K562 (cell line): ENCODE results near the gene PHPT1. TPM values are rescaled to one million over a fixed set of nuclear protein-coding genes. Genes with fewer than 3 reads are reported as not detected.
A peak's percentile ranks its signal among the peaks of the same experiment; 100 is the strongest.

Experiments
- ATAC-seq: fragments of 200-7000 bp; cut with Tn5 transposase; 3 replicates; pipeline ENCODE4 v1.9.1; 2020; ENCODE audit warnings: moderate library complexity
- BruUV-seq: library from RNA; stranded (reverse); fragments of 400-500 nt; replicated peaks from 2 replicates; lab custom pipeline; 2021; lab: Mats Ljungman, UMichigan
- CTCF ChIA-PET: fragments of 300-600 bp; formaldehyde crosslinking; extraction: SDS; loops from one replicate; lab custom pipeline; 2021; ENCODE audit warnings: low intra/inter-chr PET ratio; lab: Yijun Ruan, JAX
- POLR2A ChIA-PET: fragments of 300-600, 350-650 bp; sonication (Branson Sonifier 250); formaldehyde crosslinking; extraction: SDS; loops from one replicate; lab custom pipeline; 2021; ENCODE audit warnings: antibody characterized with exemption, inconsistent platforms; lab: Yijun Ruan, JAX
- DNase-seq, 4 experiments: peaks; one replicate each; pipeline versions ENCODE4 v3.0.0 to v3.0.0-alpha.2; 2011 to 2018; ENCODE audit warnings: low spot score in 3 of 4, mixed read lengths in 3 of 4; ENCODE audit errors: extremely low read depth in 1 of 4
- FAIRE-seq: peaks from 2 replicates; lab custom pipeline; 2011; peaks lifted over from hg19 to GRCh38; lab: Jason Lieb, UNC
- H2AFZ ChIP-seq: 2 replicates; pipeline ENCODE4 v1.6.0; 2011; ENCODE audit warnings: low read depth, low read length, control low read depth, inconsistent platforms
- H3K27ac ChIP-seq: fragments of 200-600 bp; 3 replicates; pipeline ENCODE4 v1.8.0; 2011; ENCODE audit warnings: low read depth, mild to moderate bottlenecking, control low read depth, inconsistent platforms, low read length, moderate library complexity, mixed read lengths; ENCODE audit errors: extremely low read depth
- H3K27me3 ChIP-seq, 2 experiments: fragments of 300-600 bp in 1 of 2; 2 replicates in 1 of 2; 3 replicates in 1 of 2; pipeline versions ENCODE4 v1.6.0 to v1.8.0; 2011; ENCODE audit warnings: inconsistent platforms in 2 of 2, low read length in 2 of 2, mild to moderate bottlenecking in 1 of 2, mixed read lengths in 1 of 2, moderate library complexity in 1 of 2; ENCODE audit not compliant: control insufficient read depth in 2 of 2, insufficient read depth in 2 of 2
- H3K36me3 ChIP-seq: fragments of 300-600 bp; 3 replicates; pipeline ENCODE4 v1.8.0; 2011; ENCODE audit warnings: mild to moderate bottlenecking, low read length, inconsistent platforms; ENCODE audit not compliant: control insufficient read depth, insufficient read depth
- H3K4me1 ChIP-seq, 2 experiments: fragments of 200-600 bp in 1 of 2; replicated peaks in 1 of 2; 2 replicates in 1 of 2; 3 replicates in 1 of 2; pipeline versions ENCODE4 v1.5.1 to v1.8.0; 2011; ENCODE audit warnings: inconsistent platforms in 2 of 2, low read length in 2 of 2, mild to moderate bottlenecking in 1 of 2, mixed read lengths in 1 of 2, moderate library complexity in 1 of 2; ENCODE audit not compliant: control insufficient read depth in 2 of 2, insufficient read depth in 2 of 2
- H3K4me2 ChIP-seq: 2 replicates; pipeline ENCODE4 v1.6.1; 2011; ENCODE audit warnings: low read length, control low read depth, inconsistent platforms, mixed read lengths; ENCODE audit not compliant: insufficient read depth
- H3K4me3 ChIP-seq: fragments of 200-600 bp; sonication (generic), shearing (Covaris generic); 2 replicates; pipeline ENCODE4 v1.5.1; 2016; ENCODE audit warnings: control low read depth, inconsistent platforms
- H3K79me2 ChIP-seq: fragments of 200-600 bp; 3 replicates; pipeline ENCODE4 v1.8.0; 2011; ENCODE audit warnings: low read length, inconsistent platforms; ENCODE audit not compliant: control insufficient read depth, insufficient read depth
- H3K9ac ChIP-seq, 2 experiments: 2 replicates each; pipeline versions ENCODE4 v1.6.0 to v1.6.1; 2011; ENCODE audit warnings: low read depth in 2 of 2, low read length in 2 of 2, control low read depth in 1 of 2, inconsistent platforms in 1 of 2, mild to moderate bottlenecking in 1 of 2, mixed read lengths in 1 of 2; ENCODE audit not compliant: insufficient read depth in 1 of 2
- H3K9me1 ChIP-seq: one replicate; pipeline ENCODE4 v1.6.0; 2011; ENCODE audit warnings: inconsistent platforms, mild to moderate bottlenecking, low read length, moderate library complexity; ENCODE audit not compliant: control insufficient read depth, insufficient read depth
- H3K9me3 ChIP-seq: replicated peaks from 2 replicates; pipeline ENCODE4 v1.5.1; 2011; ENCODE audit warnings: low read depth, low read length, inconsistent platforms; ENCODE audit not compliant: control insufficient read depth, insufficient read depth
- H4K20me1 ChIP-seq: replicated peaks from 2 replicates; pipeline ENCODE4 v1.6.1; 2011; ENCODE audit warnings: low read length, inconsistent platforms, mixed read lengths; ENCODE audit not compliant: control insufficient read depth, insufficient read depth
- CHD2 ChIP-seq: IDR thresholded peaks from 2 replicates; pipeline ENCODE4 v1.6.1; 2011; ENCODE audit warnings: low read depth, low read length
- CREB1 ChIP-seq, 2 experiments: sonication (generic) in 1 of 2; formaldehyde crosslinking in 1 of 2; IDR thresholded peaks; 2 replicates each; pipeline versions ENCODE4 v1.6.1 to v1.8.0; 2012 to 2022; ENCODE audit warnings: inconsistent platforms in 1 of 2, mild to moderate bottlenecking in 1 of 2, missing genetic modification reagents in 1 of 2, moderate library complexity in 1 of 2
- MECOM ChIP-seq: fragments of 250-450 bp; sonication (Bioruptor Pico); IDR thresholded peaks from 2 replicates; pipeline ENCODE4 v1.8.0; 2022; ENCODE audit warnings: inconsistent platforms
- POLR2A ChIP-seq: fragments of 450-650 bp; conservative IDR thresholded peaks from 2 replicates; pipeline ENCODE4 v1.6.1; 2016
- POLR2B ChIP-seq: fragments of 450-650 bp; IDR thresholded peaks from 2 replicates; pipeline ENCODE4 v1.6.1; 2018; ENCODE audit warnings: low read depth; ENCODE audit not compliant: partially characterized antibody
- TCF7 ChIP-seq: sonication (generic); IDR thresholded peaks from 2 replicates; pipeline ENCODE4 v1.6.1; 2016; ENCODE audit warnings: antibody characterized with exemption, borderline replicate concordance
- THAP7 ChIP-seq: fragments of 250-450 bp; sonication (Bioruptor Pico); IDR thresholded peaks from 2 replicates; pipeline ENCODE4 v1.5.0; 2021
- ZNF224 ChIP-seq: sonication (generic); formaldehyde crosslinking; IDR thresholded peaks from 2 replicates; pipeline ENCODE4 v1.8.0; 2022; ENCODE audit warnings: mild to moderate bottlenecking, missing genetic modification reagents
- ZNF449 ChIP-seq: fragments of 250-450 bp; sonication (Bioruptor Pico); IDR thresholded peaks from 2 replicates; pipeline ENCODE4 v1.8.0; 2022; ENCODE audit warnings: moderate library complexity, mild to moderate bottlenecking, inconsistent platforms
- WGBS: fragments of 100-300 bp; shearing (Covaris generic); methylation state at CpG from one replicate; pipeline ENCODE4 v1.1.6; 2016; ENCODE audit warnings: low coverage, mixed read lengths; ENCODE audit not compliant: insufficient coverage; ENCODE audit errors: missing lambda C conversion rate; 5-methylcytosine and 5-hydroxymethylcytosine counted together
- in situ Hi-C: fragments of 300-500 bp; cut with MboI; formaldehyde crosslinking; loops from 4 replicates; pipeline ENCODE4 v1.15.0; 2018; ENCODE audit warnings: inconsistent platforms, mixed read lengths
- intact Hi-C: fragments of 100-400 bp; cut with micrococcal nuclease; formaldehyde crosslinking; loops from 2 replicates; pipeline ENCODE4 v1.14.2; 2022
- polyA plus RNA-seq, 8 experiments: library from polyadenylated mRNA; depleted of rRNA in 4 of 8; stranded (reverse) in 5 of 8; unstranded in 3 of 8; fragments of >200 nt; fragmentation: Nextera tagmentation in 2 of 8; fragmentation: Illumina TruSeq in 1 of 8; extraction: Ambion mirVana in 2 of 8; extraction: Trizol in 1 of 8; gene quantifications; 2 replicates each; pipeline versions ENCODE4 v1.2.1 to v1.2.3, GENCODE V29; 2011 to 2014; ENCODE audit warnings: inconsistent platforms in 1 of 8, missing spikeins in 1 of 8
- total RNA-seq, 7 experiments: library from RNA; depleted of rRNA in 6 of 7; stranded (reverse); fragments of >200 nt in 6 of 7; fragmentation: Illumina TruSeq in 2 of 7; extraction: Trizol in 2 of 7; gene quantifications; 2 replicates each; pipeline versions ENCODE4 v1.2.1 to v1.2.3, GENCODE V29; 2011 to 2021; ENCODE audit warnings: low replicate concordance in 1 of 7
- TF ChIP-seq, protein P1 (sequence below): fragments of 250-450 bp; sonication (Bioruptor Pico); IDR thresholded peaks from 2 replicates; pipeline ENCODE4 v1.4.0; 2020
- TF ChIP-seq, protein P2 (sequence below): sonication (generic); formaldehyde crosslinking; IDR thresholded peaks from 2 replicates; pipeline ENCODE4 v1.8.0; 2022; ENCODE audit warnings: mild to moderate bottlenecking, missing genetic modification reagents

The PHPT1 gene
- total and polyA plus RNA-seq, 9 of the 15 experiments (the other 6 are each of a cell fraction or from before 2014, with no cell fraction given): 20.9 to 166 (median 129) TPM

DNA sequence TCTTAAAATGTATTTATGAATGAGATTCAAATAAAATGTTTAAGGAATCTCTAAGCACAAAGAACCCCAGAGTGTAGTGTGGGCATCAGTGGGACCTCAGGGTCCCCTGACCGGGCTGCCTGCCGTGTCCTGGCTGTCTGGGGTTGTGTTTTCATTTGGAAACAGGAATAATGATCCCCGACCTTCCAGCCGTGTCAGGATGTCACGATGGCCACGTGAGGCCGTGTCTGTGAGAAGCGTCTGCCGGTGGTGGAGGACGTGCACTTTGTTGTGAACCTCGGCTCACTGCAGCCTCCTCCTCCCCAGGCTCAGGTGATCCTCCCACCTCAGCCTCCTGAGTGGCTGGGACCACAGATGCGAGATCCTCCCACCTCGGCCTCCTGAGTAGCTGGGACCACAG lies 41.5 kb downstream of the PHPT1 start:
- H3K4me1 ChIP-seq: peaks cover 6 to 40% of the 10 kb centered on the region in 2 experiments; a peak in 4 of 5 replicates
- H3K36me3 ChIP-seq: peaks cover 59% of the 10 kb centered on the region; the same call in 2 of the 3 replicates
- no peak overlapping the region for H3K4me3 ChIP-seq
- no peak for ATAC-seq
- H4K20me1 ChIP-seq: 0 out of 2 replicates have a peak, but pooled peaks cover 18% of the 10 kb centered on the region
- no peak overlapping the region for H3K27ac ChIP-seq
- H3K4me2 ChIP-seq: no peak overlapping the region
- DNase-seq: no peak
- FAIRE-seq: no peak
- intact Hi-C loops: no loop called here
- H3K9me1 ChIP-seq: peaks cover 3% of the 10 kb centered on the region
- ChIA-PET POLR2A (interaction anchor here (0.6 kb wide), 1 partner anchor 30 kb away, joined by 4 read pairs; no protein-coding TSS in a partner anchor), CTCF (no interaction called here)
- no peak overlapping the region for H2AFZ ChIP-seq
- H3K9me3 ChIP-seq: no peaks in the 10 kb centered on the region; the same call in 1 of the 2 replicates
- BruUV-seq: no TSS peak
- H3K27me3 ChIP-seq: no peaks in the 10 kb centered on the region
- 0 out of 4 replicates have a peak overlapping the region, but pooled peaks of 1 of the 2 experiments have one; percentile 10 for H3K9ac ChIP-seq
- WGBS: 82% methylated on average over 12 of the region's 13 CpGs
- in situ Hi-C loops: no loop called here
- TF ChIP-seq, protein P1, sequence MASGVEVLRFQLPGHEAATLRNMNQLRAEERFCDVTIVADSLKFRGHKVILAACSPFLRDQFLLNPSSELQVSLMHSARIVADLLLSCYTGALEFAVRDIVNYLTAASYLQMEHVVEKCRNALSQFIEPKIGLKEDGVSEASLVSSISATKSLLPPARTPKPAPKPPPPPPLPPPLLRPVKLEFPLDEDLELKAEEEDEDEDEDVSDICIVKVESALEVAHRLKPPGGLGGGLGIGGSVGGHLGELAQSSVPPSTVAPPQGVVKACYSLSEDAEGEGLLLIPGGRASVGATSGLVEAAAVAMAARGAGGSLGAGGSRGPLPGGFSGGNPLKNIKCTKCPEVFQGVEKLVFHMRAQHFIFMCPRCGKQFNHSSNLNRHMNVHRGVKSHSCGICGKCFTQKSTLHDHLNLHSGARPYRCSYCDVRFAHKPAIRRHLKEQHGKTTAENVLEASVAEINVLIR (CRISPR knock-in tag): no peak
- TF ChIP-seq ZNF224 (CRISPR knock-in tag) (no peak), POLR2B (no peak)
- peaks cover 94% of the 10 kb centered on the region for H3K79me2 ChIP-seq

- WGBS: 79% methylated on average over 11 of the region's 11 CpGs
- H3K27ac ChIP-seq: no peak overlapping the region
- peaks cover 67% of the 10 kb centered on the region for H3K36me3 ChIP-seq
- ChIA-PET POLR2A (no interaction called here), CTCF (no interaction called here)
- TF ChIP-seq POLR2A: no peak
- TF ChIP-seq TCF7: no peak
- no peak for TF ChIP-seq THAP7
- TF ChIP-seq MECOM: no peak
- TF ChIP-seq, protein P2, sequence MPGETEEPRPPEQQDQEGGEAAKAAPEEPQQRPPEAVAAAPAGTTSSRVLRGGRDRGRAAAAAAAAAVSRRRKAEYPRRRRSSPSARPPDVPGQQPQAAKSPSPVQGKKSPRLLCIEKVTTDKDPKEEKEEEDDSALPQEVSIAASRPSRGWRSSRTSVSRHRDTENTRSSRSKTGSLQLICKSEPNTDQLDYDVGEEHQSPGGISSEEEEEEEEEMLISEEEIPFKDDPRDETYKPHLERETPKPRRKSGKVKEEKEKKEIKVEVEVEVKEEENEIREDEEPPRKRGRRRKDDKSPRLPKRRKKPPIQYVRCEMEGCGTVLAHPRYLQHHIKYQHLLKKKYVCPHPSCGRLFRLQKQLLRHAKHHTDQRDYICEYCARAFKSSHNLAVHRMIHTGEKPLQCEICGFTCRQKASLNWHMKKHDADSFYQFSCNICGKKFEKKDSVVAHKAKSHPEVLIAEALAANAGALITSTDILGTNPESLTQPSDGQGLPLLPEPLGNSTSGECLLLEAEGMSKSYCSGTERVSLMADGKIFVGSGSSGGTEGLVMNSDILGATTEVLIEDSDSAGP (CRISPR knock-in tag): no peak
- no peak for TF ChIP-seq CHD2
- no peak for TF ChIP-seq ZNF449
- TF ChIP-seq CREB1 (IDR thresholded peaks at IDR 0.05): no peak
- TF ChIP-seq CREB1 (CRISPR knock-in tag; IDR thresholded peaks at IDR 0.05): no peak
- intact Hi-C loops (no loop called here), in situ Hi-C loops (no loop called here)
- H3K4me2 ChIP-seq: no peak overlapping the region
- no peaks in the 10 kb centered on the region for H3K27me3 ChIP-seq
- peaks cover 0 to 4% of the 10 kb centered on the region in 2 experiments; a peak in 2 of 5 replicates for H3K4me1 ChIP-seq
- H3K9ac ChIP-seq: peak overlapping the region in 1 of 2 experiments; percentile 71; a peak in 1 of 4 replicates
- H4K20me1 ChIP-seq: peaks cover 14% of the 10 kb centered on the region
- peaks cover 3% of the 10 kb centered on the region for H3K9me1 ChIP-seq
- DNase-seq (no peak), ATAC-seq (no peak), FAIRE-seq (no peak)
- no TSS peak for BruUV-seq
- H3K4me3 ChIP-seq: no peak overlapping the region
- H2AFZ ChIP-seq: no peak overlapping the region
- peaks cover 58% of the 10 kb centered on the region for H3K79me2 ChIP-seq
- no peaks in the 10 kb centered on the region for H3K9me3 ChIP-seq
Observed at GRCh38 chr9:136896027-136896426, 46.8 kb downstream of the PHPT1 start.
